Measurements from ENCODE around the gene PIP5K1C. TPM values are rescaled to one million over a fixed set of nuclear protein-coding genes. Genes with fewer than 3 reads are reported as not detected.

The PIP5K1C gene
- total and polyA plus RNA-seq, 2 donors (not counting 1 experiment from before 2014, with no cell fraction given): 10.4 to 46.7 TPM

DNA sequence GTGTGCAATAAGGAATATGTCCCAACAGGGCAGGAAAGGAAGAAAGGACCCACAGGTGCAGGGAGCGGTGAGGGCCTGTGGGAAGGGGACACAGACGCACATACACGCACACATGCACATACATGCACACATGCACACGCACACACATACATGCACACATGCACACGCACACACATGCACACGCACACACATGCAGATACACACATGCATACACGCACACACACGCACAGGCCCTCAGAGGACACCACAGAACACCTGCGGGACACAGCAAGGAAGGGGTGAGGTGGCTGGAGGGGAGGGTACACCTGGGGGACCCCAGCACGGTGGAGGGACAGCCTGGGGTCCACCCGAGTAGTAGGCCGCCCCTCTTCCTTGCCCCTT lies 12.9 kb downstream of the PIP5K1C start:
- peak overlapping the region in 4 of 5 experiments; percentile 28 to 71 (median 60) for H3K4me3 ChIP-seq (ENCODE audit: control extremely low read depth in 1 of 5, extremely low read depth in 1 of 5, insufficient read depth in 1 of 5, low read depth in 2 of 5, low read length in 4 of 5)
- ChIA-PET POLR2A (interaction anchor here (1.7 kb wide), 1 partner anchor 11 kb away, joined by 19 read pairs; no protein-coding TSS in a partner anchor), CTCF (interaction anchor here (1.1 to 3.7 kb wide), 5 partner anchors 10 to 22 kb away, joined by 3 to 25 read pairs (median 8); partner anchors contain the start of gene PIP5K1C)
- Mint-ChIP-seq H3K27ac (peak overlapping the region; percentile 86), H3K27me3 (no peaks in the 10 kb centered on the region), H3K9me3 (ENCODE audit: insufficient read depth) (no peaks in the 10 kb centered on the region), H3K4me1 (peaks cover 54% of the 10 kb centered on the region), H3K4me3 (peak overlapping the region; percentile 85)
- peak overlapping the region; percentile 85 for H2AFZ ChIP-seq (ENCODE audit: insufficient read depth, low read depth, low read length, poor library complexity, severe bottlenecking)
- DNase-seq (no peak), ATAC-seq (ENCODE audit: low read depth) (no peak)
- peaks cover 55% of the 10 kb centered on the region for H3K79me2 ChIP-seq (ENCODE audit: control insufficient read depth, insufficient read depth, low read length)
- peak overlapping the region; percentile 99 for H3K4me2 ChIP-seq (replicated peaks; ENCODE audit: low read depth, low read length, poor library complexity, severe bottlenecking)
- WGBS (ENCODE audit: insufficient coverage): 21% methylated on average over 4 of the region's 12 CpGs
- peaks cover 32 to 34% of the 10 kb centered on the region in 2 donors for H3K4me1 ChIP-seq (ENCODE audit: control insufficient read depth in 2 of 2, insufficient read depth in 2 of 2, low read length in 2 of 2)
- no peaks in the 10 kb centered on the region for H3K27me3 ChIP-seq (replicated peaks in 1 of 4; ENCODE audit: control extremely low read depth in 1 of 4, control insufficient read depth in 3 of 4, insufficient read depth in 4 of 4, low read length in 3 of 4)
- TF ChIP-seq EZH2 (IDR thresholded peaks at IDR 0.05; ENCODE audit: borderline replicate concordance, insufficient read depth, low read depth, low read length, poor library complexity, severe bottlenecking): no peak
- TF ChIP-seq, protein P1, sequence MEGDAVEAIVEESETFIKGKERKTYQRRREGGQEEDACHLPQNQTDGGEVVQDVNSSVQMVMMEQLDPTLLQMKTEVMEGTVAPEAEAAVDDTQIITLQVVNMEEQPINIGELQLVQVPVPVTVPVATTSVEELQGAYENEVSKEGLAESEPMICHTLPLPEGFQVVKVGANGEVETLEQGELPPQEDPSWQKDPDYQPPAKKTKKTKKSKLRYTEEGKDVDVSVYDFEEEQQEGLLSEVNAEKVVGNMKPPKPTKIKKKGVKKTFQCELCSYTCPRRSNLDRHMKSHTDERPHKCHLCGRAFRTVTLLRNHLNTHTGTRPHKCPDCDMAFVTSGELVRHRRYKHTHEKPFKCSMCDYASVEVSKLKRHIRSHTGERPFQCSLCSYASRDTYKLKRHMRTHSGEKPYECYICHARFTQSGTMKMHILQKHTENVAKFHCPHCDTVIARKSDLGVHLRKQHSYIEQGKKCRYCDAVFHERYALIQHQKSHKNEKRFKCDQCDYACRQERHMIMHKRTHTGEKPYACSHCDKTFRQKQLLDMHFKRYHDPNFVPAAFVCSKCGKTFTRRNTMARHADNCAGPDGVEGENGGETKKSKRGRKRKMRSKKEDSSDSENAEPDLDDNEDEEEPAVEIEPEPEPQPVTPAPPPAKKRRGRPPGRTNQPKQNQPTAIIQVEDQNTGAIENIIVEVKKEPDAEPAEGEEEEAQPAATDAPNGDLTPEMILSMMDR (IDR thresholded peaks at IDR 0.05): no peak
- H4K20me1 ChIP-seq (ENCODE audit: control insufficient read depth, insufficient read depth, low read length, poor library complexity, severe bottlenecking): peaks cover 49% of the 10 kb centered on the region
- H3K36me3 ChIP-seq (replicated peaks in 1 of 2; ENCODE audit: control extremely low read depth in 1 of 2, control insufficient read depth in 1 of 2, extremely low read depth in 1 of 2, insufficient read depth in 2 of 2, low read length in 1 of 2): no peaks in the 10 kb centered on the region
- peak overlapping the region; percentile 71 for H3K9ac ChIP-seq (ENCODE audit: low read length)
- H3K27ac ChIP-seq (ENCODE audit: low read length in 2 of 2): peak overlapping the region in 1 of 2 donors; percentile 73
- intact Hi-C loops (cut with micrococcal nuclease): no loop called here
- peaks cover 0 to 16% (median 0%) of the 10 kb centered on the region in 3 donors for H3K9me3 ChIP-seq (ENCODE audit: control extremely low read depth in 1 of 3, control insufficient read depth in 2 of 3, insufficient read depth in 1 of 3, low read length in 2 of 3)

DNA sequence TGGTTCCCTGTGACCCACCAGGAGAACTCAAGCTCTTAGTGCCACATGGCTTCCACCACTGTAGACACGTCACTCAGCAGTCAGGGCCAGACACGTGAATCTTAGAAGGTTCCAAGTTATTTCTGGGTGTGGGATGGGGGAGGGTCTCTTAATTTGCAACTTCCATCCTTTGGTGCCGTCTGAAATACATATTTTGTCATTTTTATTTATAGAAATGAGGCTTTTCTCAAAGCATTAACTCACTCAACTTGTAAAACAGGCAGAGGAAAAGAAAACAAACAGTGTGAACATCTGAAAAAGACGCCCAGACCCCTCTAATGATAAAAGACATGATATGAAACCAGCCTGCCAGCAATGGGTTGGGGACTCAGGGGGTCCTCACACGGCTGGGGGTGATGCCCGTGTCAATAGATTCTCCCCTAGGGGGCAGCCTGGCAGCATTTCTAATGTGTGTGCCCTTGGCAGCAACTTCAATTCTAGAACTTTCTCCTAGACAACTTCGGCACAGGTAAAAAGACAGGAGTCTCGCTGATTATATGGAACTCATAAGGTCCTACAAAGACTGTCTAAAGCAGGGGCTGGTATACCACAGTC lies 15.4 kb downstream of the PIP5K1C start:
- peaks cover 54% of the 10 kb centered on the region for H3K79me2 ChIP-seq (ENCODE audit: control insufficient read depth, insufficient read depth, low read length)
- CTCF ChIA-PET: interaction anchor here (1.0 to 1.6 kb wide), 2 partner anchors 19 kb away, joined by 3 to 8 read pairs; no protein-coding TSS in a partner anchor
- ATAC-seq (ENCODE audit: low read depth) (no peak), DNase-seq (no peak)
- no peaks in the 10 kb centered on the region for H3K27me3 Mint-ChIP-seq
- peaks cover 50% of the 10 kb centered on the region for H4K20me1 ChIP-seq (ENCODE audit: control insufficient read depth, insufficient read depth, low read length, poor library complexity, severe bottlenecking)
- TF ChIP-seq EZH2 (IDR thresholded peaks at IDR 0.05; ENCODE audit: borderline replicate concordance, insufficient read depth, low read depth, low read length, poor library complexity, severe bottlenecking): no peak
- TF ChIP-seq, protein P1 (IDR thresholded peaks at IDR 0.05): peak; percentile 11
- intact Hi-C loops (cut with micrococcal nuclease): loop anchor here (2.0 kb wide), 1 partner anchor 14 kb away; no protein-coding TSS in a partner anchor
- WGBS (ENCODE audit: insufficient coverage): 96% methylated on average over 4 of the region's 8 CpGs
- peak overlapping the region; percentile 69 for H3K4me2 ChIP-seq (replicated peaks; ENCODE audit: low read depth, low read length, poor library complexity, severe bottlenecking)
- POLR2A ChIA-PET: no interaction called here
- no peak overlapping the region for H3K27ac ChIP-seq (ENCODE audit: low read length in 2 of 2)
- peaks cover 46% of the 10 kb centered on the region for H3K4me1 Mint-ChIP-seq
- no peak overlapping the region for H2AFZ ChIP-seq (ENCODE audit: insufficient read depth, low read depth, low read length, poor library complexity, severe bottlenecking)
- peak overlapping the region; percentile 50 for H3K27ac Mint-ChIP-seq
- H3K9me3 Mint-ChIP-seq (ENCODE audit: insufficient read depth): no peaks in the 10 kb centered on the region
- no peak overlapping the region for H3K4me3 Mint-ChIP-seq
- H3K4me1 ChIP-seq (ENCODE audit: control insufficient read depth in 2 of 2, insufficient read depth in 2 of 2, low read length in 2 of 2): peaks cover 32 to 34% of the 10 kb centered on the region in 2 donors
- H3K9ac ChIP-seq (ENCODE audit: low read length): no peak overlapping the region
- peaks cover 0 to 7% (median 0%) of the 10 kb centered on the region in 3 donors for H3K9me3 ChIP-seq (ENCODE audit: control extremely low read depth in 1 of 3, control insufficient read depth in 2 of 3, insufficient read depth in 1 of 3, low read length in 2 of 3)
- no peaks in the 10 kb centered on the region for H3K27me3 ChIP-seq (replicated peaks in 1 of 4; ENCODE audit: control extremely low read depth in 1 of 4, control insufficient read depth in 3 of 4, insufficient read depth in 4 of 4, low read length in 3 of 4)
- no peaks in the 10 kb centered on the region for H3K36me3 ChIP-seq (replicated peaks in 1 of 2; ENCODE audit: control extremely low read depth in 1 of 2, control insufficient read depth in 1 of 2, extremely low read depth in 1 of 2, insufficient read depth in 2 of 2, low read length in 1 of 2)
- no peak overlapping the region for H3K4me3 ChIP-seq (ENCODE audit: control extremely low read depth in 1 of 5, extremely low read depth in 1 of 5, insufficient read depth in 1 of 5, low read depth in 2 of 5, low read length in 4 of 5)

Data from B cell (primary cell).